Body of pancreas (tissue), 4 donors: Measurements from ENCODE around the gene HES7.

ENCODE experiments used
- CTCF ChIP-seq, 7 experiments: fragments of 450-650 bp in 4 of 7; fragments of 200-600 bp in 3 of 7; sonication (generic) in 3 of 7; IDR thresholded peaks; one replicate each; pipeline ENCODE4 v1.5.1; 2016 to 2019; ENCODE audit warnings: antibody characterized with exemption in 7 of 7
- POLR2A ChIP-seq, 3 donors: fragments of 450-650 bp; IDR thresholded peaks; one replicate each; pipeline ENCODE4 v1.6.1; 2016; ENCODE audit warnings: antibody characterized with exemption in 3 of 3, mild to moderate bottlenecking in 2 of 3

- TF ChIP-seq CTCF (IDR thresholded peaks at IDR 0.05): no peak
- no peak for TF ChIP-seq POLR2A (IDR thresholded peaks at IDR 0.05)
These were observed 646 bp upstream of the HES7 start for GRCh38 chr17:8124350-8125153.
